Measurements from ENCODE around the gene SMIM3.

SMIM3 gene

DNA sequence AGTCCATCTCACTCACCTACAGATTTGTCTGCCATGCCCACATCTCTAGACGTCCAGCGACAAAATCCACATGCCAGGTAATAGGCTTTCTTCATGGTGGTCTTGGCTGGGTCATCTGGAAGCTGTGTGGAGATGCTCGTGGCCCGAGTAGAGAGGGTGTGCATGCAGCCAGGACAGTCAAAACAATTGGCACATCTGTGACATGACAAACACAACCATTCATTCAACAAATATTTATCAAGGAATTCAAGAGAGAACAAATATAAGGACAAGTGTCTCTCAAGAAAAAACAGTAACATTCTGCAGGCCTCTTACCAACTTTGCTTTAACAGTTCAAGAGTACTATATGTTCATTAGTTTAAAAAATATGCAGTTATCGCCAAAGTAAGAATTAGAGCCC lies 25.1 kb upstream of the SMIM3 start:
- Histone ChIP-seq H3K4me1 (ENCODE audit: control insufficient read depth, insufficient read depth, low read length) (no peaks in the 10 kb centered on the region), H3K9ac (ENCODE audit: low read length) (no peak overlapping the region), H3K9me3 (ENCODE audit: control insufficient read depth, insufficient read depth, low read depth, low read length) (no peaks in the 10 kb centered on the region), H3K27me3 (ENCODE audit: control insufficient read depth, insufficient read depth, low read length) (no peaks in the 10 kb centered on the region), H3K4me3 (ENCODE audit: low read depth, low read length) (no peak overlapping the region), H3K27ac (ENCODE audit: low read depth, low read length) (no peak overlapping the region), H3K36me3 (ENCODE audit: control insufficient read depth, insufficient read depth, low read length) (peaks cover 70% of the 10 kb centered on the region)

- Histone ChIP-seq H3K36me3 (ENCODE audit: control insufficient read depth, insufficient read depth, low read length) (peaks cover 70% of the 10 kb centered on the region), H3K4me3 (ENCODE audit: low read depth, low read length) (no peak overlapping the region), H3K27ac (ENCODE audit: low read depth, low read length) (no peak overlapping the region), H3K4me1 (ENCODE audit: control insufficient read depth, insufficient read depth, low read length) (no peaks in the 10 kb centered on the region), H3K9ac (ENCODE audit: low read length) (no peak overlapping the region), H3K9me3 (ENCODE audit: control insufficient read depth, insufficient read depth, low read depth, low read length) (no peaks in the 10 kb centered on the region), H3K27me3 (ENCODE audit: control insufficient read depth, insufficient read depth, low read length) (no peaks in the 10 kb centered on the region)
These were observed 24.7 kb upstream of the SMIM3 start for GRCh38 chr5:150753863-150754262.

DNA sequence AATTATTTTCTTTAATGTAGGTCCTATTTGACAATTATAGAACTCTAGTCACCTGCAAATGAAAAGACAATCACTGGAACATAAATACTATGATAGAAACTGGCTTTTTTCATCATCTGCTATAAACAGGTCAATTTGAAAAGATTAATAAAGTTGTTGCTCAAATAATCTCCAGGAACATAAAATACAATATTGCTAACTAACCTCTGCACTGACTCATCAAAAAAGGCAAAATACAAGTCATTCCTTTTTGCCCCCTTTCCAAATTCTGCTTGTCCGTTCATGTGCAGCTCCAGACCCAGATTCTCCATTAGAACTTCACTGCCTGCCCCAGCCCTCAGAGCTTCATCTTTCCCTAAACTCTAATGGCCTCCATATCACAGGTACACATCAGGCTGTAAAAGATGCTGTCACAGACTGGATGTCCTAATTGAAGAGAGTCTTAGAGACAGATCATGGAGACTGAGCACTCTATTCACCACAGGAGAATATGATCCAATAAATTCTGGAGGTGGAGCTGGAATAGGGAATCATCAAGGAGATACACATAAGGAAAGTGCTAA lies 21.4 kb upstream of the SMIM3 start:
- Histone ChIP-seq H3K27ac (ENCODE audit: low read depth, low read length) (no peak overlapping the region), H3K36me3 (ENCODE audit: control insufficient read depth, insufficient read depth, low read length) (peaks cover 39% of the 10 kb centered on the region)

DNA sequence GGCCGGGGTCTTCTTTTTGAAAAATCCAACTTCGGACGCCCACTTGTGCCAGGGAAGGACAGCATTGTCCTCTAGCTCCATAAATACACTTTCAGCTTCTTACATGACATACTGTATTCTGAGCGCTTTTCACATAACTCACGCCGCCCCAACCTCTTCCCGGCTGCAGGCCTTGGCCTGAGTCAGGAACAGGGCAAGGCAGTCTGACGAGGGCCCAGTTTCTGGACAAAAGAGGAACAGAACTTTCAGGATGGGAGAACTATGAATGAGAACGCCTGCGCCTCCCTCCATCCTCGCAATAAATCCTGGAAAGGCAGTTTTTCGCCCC lies 20.4 kb upstream of the SMIM3 start:
- peak overlapping the region; percentile 3; the same call in 1 of the 2 replicates for H3K27ac ChIP-seq (ENCODE audit: low read depth, low read length)
- H3K9me3 ChIP-seq (ENCODE audit: control insufficient read depth, insufficient read depth, low read depth, low read length): peaks cover 9% of the 10 kb centered on the region

More for the DNA sequence above, 21.4 kb upstream of the SMIM3 start:
- Histone ChIP-seq H3K4me1 (ENCODE audit: control insufficient read depth, insufficient read depth, low read length) (no peaks in the 10 kb centered on the region), H3K9ac (ENCODE audit: low read length) (no peak overlapping the region), H3K4me3 (ENCODE audit: low read depth, low read length) (peak overlapping the region; percentile 88), H3K27me3 (ENCODE audit: control insufficient read depth, insufficient read depth, low read length) (no peaks in the 10 kb centered on the region), H3K9me3 (ENCODE audit: control insufficient read depth, insufficient read depth, low read depth, low read length) (peaks cover 9% of the 10 kb centered on the region)

DNA sequence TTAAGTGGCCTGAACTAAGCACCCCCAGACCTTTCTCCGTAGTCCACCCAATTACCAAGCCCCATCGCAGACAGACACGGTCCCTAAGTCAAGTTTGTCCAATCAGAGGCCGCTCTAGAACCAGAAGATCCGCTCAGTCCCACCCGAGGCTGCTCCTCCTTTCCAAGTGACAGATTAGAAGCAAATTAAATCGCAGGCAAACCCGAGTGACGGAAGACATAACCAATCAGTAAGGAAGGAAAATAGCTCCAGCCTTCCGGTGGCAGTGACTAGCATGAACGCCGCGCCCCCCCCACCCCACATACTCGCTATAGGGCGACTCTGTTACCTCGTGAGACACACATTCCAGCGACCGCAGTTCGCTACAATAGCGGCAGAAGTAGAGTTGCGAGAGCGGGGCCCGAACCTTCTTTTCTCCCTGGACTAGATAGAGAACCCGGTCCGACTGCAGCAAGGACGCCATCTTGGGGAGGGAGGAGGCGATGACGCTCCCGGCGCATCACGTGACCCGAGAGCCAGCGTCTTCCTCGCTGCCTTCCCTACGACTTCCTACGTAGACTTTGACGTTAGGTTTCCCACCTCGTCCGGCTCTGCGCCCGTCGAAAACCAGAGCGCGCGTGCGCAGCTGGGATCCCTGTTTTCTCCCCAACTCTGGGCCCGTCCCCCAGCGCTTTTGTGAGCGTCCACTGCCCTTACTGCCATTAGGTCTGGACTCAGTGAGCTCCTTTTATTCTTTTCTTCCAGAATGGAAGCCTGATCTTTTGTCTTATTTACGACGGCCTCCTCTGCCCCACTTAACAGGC lies 19.8 kb upstream of the SMIM3 start, which contains the start of gene DCTN4:
Gene DCTN4 (minus strand): TSS at position 487 of the 803 bp plus-strand sequence. CDS start 24 bp downstream, at position 463.
- H3K27me3 ChIP-seq (ENCODE audit: control insufficient read depth, insufficient read depth, low read length): no peaks in the 10 kb centered on the region
- peaks cover 9% of the 10 kb centered on the region for H3K9me3 ChIP-seq (ENCODE audit: control insufficient read depth, insufficient read depth, low read depth, low read length)
- peaks cover 26% of the 10 kb centered on the region for H3K36me3 ChIP-seq (ENCODE audit: control insufficient read depth, insufficient read depth, low read length)
- H3K4me3 ChIP-seq (ENCODE audit: low read depth, low read length): peak within 1 kb of the TSS; percentile 88
- H3K9ac ChIP-seq (ENCODE audit: low read length): peak within 1 kb of the TSS; percentile 93
- peak within 1 kb of the TSS; percentile 82 for H3K27ac ChIP-seq (ENCODE audit: low read depth, low read length)
- H3K4me1 ChIP-seq (ENCODE audit: control insufficient read depth, insufficient read depth, low read length): no peaks in the 10 kb centered on the region

More for the DNA sequence above, 20.4 kb upstream of the SMIM3 start:
- H3K36me3 ChIP-seq (ENCODE audit: control insufficient read depth, insufficient read depth, low read length): peaks cover 31% of the 10 kb centered on the region
- peak overlapping the region; percentile 88 for H3K4me3 ChIP-seq (ENCODE audit: low read depth, low read length)
- H3K27me3 ChIP-seq (ENCODE audit: control insufficient read depth, insufficient read depth, low read length): no peaks in the 10 kb centered on the region
- no peaks in the 10 kb centered on the region for H3K4me1 ChIP-seq (ENCODE audit: control insufficient read depth, insufficient read depth, low read length)
- H3K9ac ChIP-seq (ENCODE audit: low read length): peak overlapping the region; percentile 93

GRCh38 chr5:150759334-150759583 lies 19.3 kb upstream of the SMIM3 start:
- peak overlapping the region; percentile 88 for H3K4me3 ChIP-seq (ENCODE audit: low read depth, low read length)
- H3K9me3 ChIP-seq (ENCODE audit: control insufficient read depth, insufficient read depth, low read depth, low read length): peaks cover 9% of the 10 kb centered on the region
- no peaks in the 10 kb centered on the region for H3K4me1 ChIP-seq (ENCODE audit: control insufficient read depth, insufficient read depth, low read length)
- H3K36me3 ChIP-seq (ENCODE audit: control insufficient read depth, insufficient read depth, low read length): peaks cover 20% of the 10 kb centered on the region
- H3K9ac ChIP-seq (ENCODE audit: low read length): peak overlapping the region; percentile 93
- H3K27ac ChIP-seq (ENCODE audit: low read depth, low read length): peak overlapping the region; percentile 82; the same call in 1 of the 2 replicates
- H3K27me3 ChIP-seq (ENCODE audit: control insufficient read depth, insufficient read depth, low read length): no peaks in the 10 kb centered on the region

GRCh38 chr5:150762211-150762610 lies 16.3 kb upstream of the SMIM3 start:
- H3K9ac ChIP-seq (ENCODE audit: low read length): no peak overlapping the region
- no peaks in the 10 kb centered on the region for H3K4me1 ChIP-seq (ENCODE audit: control insufficient read depth, insufficient read depth, low read length)
- peaks cover 3% of the 10 kb centered on the region; the same call in 1 of the 2 replicates for H3K27me3 ChIP-seq (ENCODE audit: control insufficient read depth, insufficient read depth, low read length)
- H3K9me3 ChIP-seq (ENCODE audit: control insufficient read depth, insufficient read depth, low read depth, low read length): peaks cover 9% of the 10 kb centered on the region
- no peak overlapping the region for H3K4me3 ChIP-seq (ENCODE audit: low read depth, low read length)
- no peak overlapping the region for H3K27ac ChIP-seq (ENCODE audit: low read depth, low read length)
- H3K36me3 ChIP-seq (ENCODE audit: control insufficient read depth, insufficient read depth, low read length): no peaks in the 10 kb centered on the region

- Histone ChIP-seq H3K27me3 (ENCODE audit: control insufficient read depth, insufficient read depth, low read length) (peaks cover 3% of the 10 kb centered on the region; the same call in 1 of the 2 replicates), H3K9me3 (ENCODE audit: control insufficient read depth, insufficient read depth, low read depth, low read length) (peaks cover 9% of the 10 kb centered on the region), H3K36me3 (ENCODE audit: control insufficient read depth, insufficient read depth, low read length) (no peaks in the 10 kb centered on the region), H3K27ac (ENCODE audit: low read depth, low read length) (no peak overlapping the region), H3K9ac (ENCODE audit: low read length) (no peak overlapping the region), H3K4me3 (ENCODE audit: low read depth, low read length) (no peak overlapping the region), H3K4me1 (ENCODE audit: control insufficient read depth, insufficient read depth, low read length) (no peaks in the 10 kb centered on the region)
These were observed 15.4 kb upstream of the SMIM3 start for GRCh38 chr5:150763023-150763769.

DNA sequence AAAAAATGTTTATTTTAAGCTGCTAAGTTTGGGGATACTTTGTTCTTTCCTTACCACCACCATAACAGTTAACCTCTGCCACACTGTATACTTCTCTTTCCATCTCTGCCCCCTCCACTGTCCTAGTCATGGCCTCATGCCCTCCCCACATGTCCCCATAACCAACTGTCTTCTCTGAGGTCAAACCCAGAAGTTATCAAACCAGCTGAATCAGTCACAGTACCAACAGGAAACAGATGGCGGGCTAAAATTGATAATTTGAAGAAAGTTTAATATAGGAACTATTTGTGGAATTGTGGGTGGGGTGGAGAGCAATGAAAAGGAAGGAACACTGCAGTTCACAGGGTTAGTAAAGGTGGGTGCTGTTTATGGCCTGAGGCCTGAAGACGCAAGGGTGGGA lies 14.0 kb upstream of the SMIM3 start:
- Histone ChIP-seq H3K9ac (ENCODE audit: low read length) (no peak overlapping the region), H3K27ac (ENCODE audit: low read depth, low read length) (no peak overlapping the region), H3K36me3 (ENCODE audit: control insufficient read depth, insufficient read depth, low read length) (no peaks in the 10 kb centered on the region), H3K4me3 (ENCODE audit: low read depth, low read length) (no peak overlapping the region), H3K9me3 (ENCODE audit: control insufficient read depth, insufficient read depth, low read depth, low read length) (peaks cover 5% of the 10 kb centered on the region), H3K27me3 (ENCODE audit: control insufficient read depth, insufficient read depth, low read length) (peaks cover 3% of the 10 kb centered on the region; the same call in 1 of the 2 replicates), H3K4me1 (ENCODE audit: control insufficient read depth, insufficient read depth, low read length) (no peaks in the 10 kb centered on the region)

GRCh38 chr5:150765011-150765798 lies 13.4 kb upstream of the SMIM3 start:
- H3K27ac ChIP-seq (ENCODE audit: low read depth, low read length): no peak overlapping the region
- no peaks in the 10 kb centered on the region for H3K4me1 ChIP-seq (ENCODE audit: control insufficient read depth, insufficient read depth, low read length)
- H3K36me3 ChIP-seq (ENCODE audit: control insufficient read depth, insufficient read depth, low read length): no peaks in the 10 kb centered on the region
- no peak overlapping the region for H3K9ac ChIP-seq (ENCODE audit: low read length)
- H3K4me3 ChIP-seq (ENCODE audit: low read depth, low read length): no peak overlapping the region
- peaks cover 3% of the 10 kb centered on the region; the same call in 1 of the 2 replicates for H3K27me3 ChIP-seq (ENCODE audit: control insufficient read depth, insufficient read depth, low read length)
- H3K9me3 ChIP-seq (ENCODE audit: control insufficient read depth, insufficient read depth, low read depth, low read length): no peaks in the 10 kb centered on the region; the same call in 1 of the 2 replicates
